ENCODE measurements around the gene CPNE2.

The CPNE2 gene

GRCh38 chr16:57123974-57124674, 31.7 kb downstream of the CPNE2 start:
- no peak for DNase-seq (ENCODE audit: low read depth in 2 of 3, low spot score in 1 of 3)

- no peak for DNase-seq (ENCODE audit: low read depth in 2 of 3, low spot score in 1 of 3)
Measured at GRCh38 chr16:57125376-57125775, 33.0 kb downstream of the CPNE2 start.

GRCh38 chr16:57125969-57126368, 33.6 kb downstream of the CPNE2 start:
- no peak for DNase-seq (ENCODE audit: low read depth in 2 of 3, low spot score in 1 of 3)

GRCh38 chr16:57126411-57126810, 34.0 kb downstream of the CPNE2 start:
- DNase-seq (ENCODE audit: low read depth in 2 of 3, low spot score in 1 of 3): no peak

GRCh38 chr16:57127037-57127763, 34.8 kb downstream of the CPNE2 start:
- no peak for DNase-seq (ENCODE audit: low read depth in 2 of 3, low spot score in 1 of 3)

- no peak for DNase-seq (ENCODE audit: low read depth in 2 of 3, low spot score in 1 of 3)
Measured at GRCh38 chr16:57127836-57128235, 35.5 kb downstream of the CPNE2 start.

- peak in 1 of 3 donors; percentile 21 for DNase-seq (ENCODE audit: low read depth in 2 of 3, low spot score in 1 of 3)
Measured at GRCh38 chr16:57128771-57129389, 36.5 kb downstream of the CPNE2 start.

GRCh38 chr16:57130950-57131321, 38.6 kb downstream of the CPNE2 start:
- DNase-seq (ENCODE audit: low read depth in 2 of 3, low spot score in 1 of 3): no peak

- no peak for DNase-seq (ENCODE audit: low read depth in 2 of 3, low spot score in 1 of 3)
Measured at GRCh38 chr16:57131351-57131970, 39.1 kb downstream of the CPNE2 start.

GRCh38 chr16:57132470-57132869, 40.1 kb downstream of the CPNE2 start:
- DNase-seq (ENCODE audit: low read depth in 2 of 3, low spot score in 1 of 3): no peak

GRCh38 chr16:57133031-57133430, 40.6 kb downstream of the CPNE2 start:
- DNase-seq (ENCODE audit: low read depth in 2 of 3, low spot score in 1 of 3): no peak

GRCh38 chr16:57133886-57134285, 41.5 kb downstream of the CPNE2 start:
- DNase-seq (ENCODE audit: low read depth in 2 of 3, low spot score in 1 of 3): no peak

GRCh38 chr16:57134982-57135381, 42.6 kb downstream of the CPNE2 start:
- DNase-seq (ENCODE audit: low read depth in 2 of 3, low spot score in 1 of 3): no peak

GRCh38 chr16:57137043-57137442, 44.7 kb downstream of the CPNE2 start:
- DNase-seq (ENCODE audit: low read depth in 2 of 3, low spot score in 1 of 3): no peak

- DNase-seq (ENCODE audit: low read depth in 2 of 3, low spot score in 1 of 3): no peak
Measured at GRCh38 chr16:57137566-57138273, 45.3 kb downstream of the CPNE2 start.

- DNase-seq (ENCODE audit: low read depth in 2 of 3, low spot score in 1 of 3): no peak
Measured at GRCh38 chr16:57138281-57138935, 46.0 kb downstream of the CPNE2 start.

GRCh38 chr16:57140931-57141668, 48.7 kb downstream of the CPNE2 start:
- no peak for DNase-seq (ENCODE audit: low read depth in 2 of 3, low spot score in 1 of 3)

- DNase-seq (ENCODE audit: low read depth in 2 of 3, low spot score in 1 of 3): no peak
Measured at GRCh38 chr16:57141822-57142631, 49.6 kb downstream of the CPNE2 start.

Data from stimulated activated CD4-positive, alpha-beta T cell treated with anti-CD3 and anti-CD28 coated beads, Interleukin-12 subunit alpha, Interleukin-12 subunit beta, amount 100 ng/mL, for 48 hours (primary cell).